ENCODE measurements around the gene TEX14.
"Not testable (repeated sequence)": the region's sequence is repeated elsewhere in the genome, so short reads cannot be mapped to it uniquely, and the experiment has no call there.

GRCh38 chr17:58684462-58684861 lies 7.4 kb downstream of the TEX14 start:
- TF ChIP-seq CTCF (IDR thresholded peaks at IDR 0.05); EP300 (IDR thresholded peaks at IDR 0.05; ENCODE audit: low read depth); POLR2A (IDR thresholded peaks at IDR 0.05): not testable (repeated sequence)

Measured in transverse colon (tissue), 3 donors.